ENCODE measurements around the gene KNDC1.

The KNDC1 gene

DNA sequence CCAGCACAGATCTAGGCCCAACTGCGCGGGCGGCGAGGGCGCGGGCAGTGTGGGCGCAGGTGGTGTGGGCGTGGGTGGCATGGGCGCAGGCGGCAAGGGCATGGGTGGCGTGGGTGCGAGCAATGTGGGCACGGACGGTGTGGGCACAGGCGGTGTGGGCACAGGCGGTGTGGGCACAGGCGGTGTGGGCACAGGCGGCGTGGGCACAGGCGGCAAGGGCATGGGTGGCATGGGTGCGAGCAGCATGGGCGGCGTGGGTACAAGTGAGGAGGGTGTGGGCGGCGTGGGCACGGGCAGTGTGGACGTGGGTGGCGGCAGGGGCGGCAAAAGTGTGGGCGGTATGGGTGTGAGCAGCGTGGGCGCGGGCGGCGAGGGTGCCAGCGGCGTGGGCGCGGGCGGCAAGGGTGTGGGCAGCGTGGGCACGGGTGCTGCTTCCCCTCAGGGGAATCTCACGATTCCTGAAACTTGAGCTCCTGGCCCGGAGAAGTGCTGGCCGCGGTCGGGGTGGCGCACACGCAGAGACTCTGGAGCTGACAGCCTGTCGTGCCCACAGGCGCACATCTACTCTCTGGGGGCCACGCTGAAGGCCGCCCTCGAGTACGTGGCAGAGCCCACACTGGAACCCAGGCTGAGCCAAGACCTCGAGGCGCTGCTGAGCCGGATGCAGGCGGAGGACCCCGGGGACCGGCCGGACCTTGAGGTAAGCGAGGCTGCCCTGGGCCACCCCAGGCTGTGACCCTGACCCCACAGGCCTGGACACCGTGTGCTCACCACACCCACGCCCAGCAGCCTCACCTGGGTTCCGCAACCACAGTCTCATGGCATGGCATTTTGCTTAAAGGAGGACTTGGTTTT is 23.0 kb downstream of the KNDC1 start:
- no peak for DNase-seq (ENCODE audit: low read depth)
- no peak overlapping the region for H3K4me3 ChIP-seq (ENCODE audit: low read depth, low read length)
- in situ Hi-C loops (cut with HindIII; ENCODE audit: low sequenced_read_pairs), result no loop called here
- TF ChIP-seq, protein P1, sequence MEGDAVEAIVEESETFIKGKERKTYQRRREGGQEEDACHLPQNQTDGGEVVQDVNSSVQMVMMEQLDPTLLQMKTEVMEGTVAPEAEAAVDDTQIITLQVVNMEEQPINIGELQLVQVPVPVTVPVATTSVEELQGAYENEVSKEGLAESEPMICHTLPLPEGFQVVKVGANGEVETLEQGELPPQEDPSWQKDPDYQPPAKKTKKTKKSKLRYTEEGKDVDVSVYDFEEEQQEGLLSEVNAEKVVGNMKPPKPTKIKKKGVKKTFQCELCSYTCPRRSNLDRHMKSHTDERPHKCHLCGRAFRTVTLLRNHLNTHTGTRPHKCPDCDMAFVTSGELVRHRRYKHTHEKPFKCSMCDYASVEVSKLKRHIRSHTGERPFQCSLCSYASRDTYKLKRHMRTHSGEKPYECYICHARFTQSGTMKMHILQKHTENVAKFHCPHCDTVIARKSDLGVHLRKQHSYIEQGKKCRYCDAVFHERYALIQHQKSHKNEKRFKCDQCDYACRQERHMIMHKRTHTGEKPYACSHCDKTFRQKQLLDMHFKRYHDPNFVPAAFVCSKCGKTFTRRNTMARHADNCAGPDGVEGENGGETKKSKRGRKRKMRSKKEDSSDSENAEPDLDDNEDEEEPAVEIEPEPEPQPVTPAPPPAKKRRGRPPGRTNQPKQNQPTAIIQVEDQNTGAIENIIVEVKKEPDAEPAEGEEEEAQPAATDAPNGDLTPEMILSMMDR (IDR thresholded peaks at IDR 0.05; ENCODE audit: low read depth, low read length, missing control alignments), result no peak

DNA sequence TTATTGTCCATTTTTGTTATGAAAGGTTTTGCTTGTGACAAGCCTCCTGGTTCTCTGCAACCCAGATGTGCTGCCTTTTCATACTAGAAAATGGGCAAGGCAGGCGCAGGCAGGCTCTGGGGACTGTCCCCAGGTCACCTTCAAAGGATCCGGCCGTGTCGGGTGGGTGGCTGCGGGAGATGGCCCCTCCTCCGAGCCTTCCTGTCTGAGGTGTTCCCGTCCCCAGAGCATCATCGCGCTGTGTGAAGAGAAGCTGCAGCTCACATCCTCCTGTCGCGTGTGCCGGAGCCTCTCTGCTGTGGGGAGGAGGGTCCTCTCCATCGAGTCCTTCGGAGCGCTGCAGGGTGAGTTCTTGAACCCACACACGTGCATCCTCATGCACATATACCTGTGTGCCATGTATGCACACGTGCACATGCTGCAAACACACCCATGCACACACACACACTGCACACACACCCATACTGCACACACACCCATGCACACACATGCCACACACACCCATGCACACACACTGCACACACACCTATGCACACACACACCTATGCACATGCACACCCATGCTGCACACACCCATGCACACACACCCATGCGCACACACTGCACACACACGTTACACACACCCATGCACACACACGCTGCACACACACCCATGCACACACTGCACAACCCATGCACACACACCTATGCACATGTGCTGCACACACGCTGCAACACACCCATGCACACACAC is 23.8 kb downstream of the KNDC1 start:
- TF ChIP-seq, protein P1 (IDR thresholded peaks at IDR 0.05; ENCODE audit: low read depth, low read length, missing control alignments), result no peak
- in situ Hi-C loops (cut with HindIII; ENCODE audit: low sequenced_read_pairs), result no loop called here
- no peak for DNase-seq (ENCODE audit: low read depth)
- no peak overlapping the region for H3K4me3 ChIP-seq (ENCODE audit: low read depth, low read length)

DNA sequence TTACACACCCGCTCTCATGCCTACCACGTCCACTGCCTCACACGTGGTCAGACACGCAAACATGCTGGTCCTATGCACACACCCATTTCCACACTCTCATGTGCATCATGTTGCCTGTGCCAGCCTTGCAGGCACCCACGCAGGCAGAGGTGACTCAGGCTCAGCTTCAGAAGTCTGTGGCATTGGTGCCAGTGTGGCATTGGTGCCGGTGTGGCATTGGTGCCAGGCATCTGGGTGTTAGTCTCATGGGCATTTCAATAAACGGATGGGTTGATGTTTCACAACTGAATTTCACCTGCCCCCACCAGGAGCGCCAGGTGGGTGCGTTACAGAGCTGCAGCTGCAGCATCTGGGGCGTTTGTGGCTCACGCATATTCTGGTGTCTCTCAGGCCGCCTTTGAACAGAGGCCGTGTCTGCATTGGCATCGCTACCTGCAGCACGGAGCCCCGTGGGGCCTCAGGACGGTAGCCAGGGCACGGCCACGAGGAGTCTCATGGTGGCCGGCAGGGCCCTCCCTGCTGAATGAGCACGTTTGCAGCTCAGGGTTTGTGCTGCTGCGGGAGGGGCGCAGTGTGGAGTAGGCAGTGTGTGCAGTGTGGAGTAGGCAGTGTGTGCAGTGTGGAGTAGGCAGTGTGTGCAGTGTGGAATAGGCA is 24.7 kb downstream of the KNDC1 start:
- DNase-seq (ENCODE audit: low read depth), result no peak
- in situ Hi-C loops (cut with HindIII; ENCODE audit: low sequenced_read_pairs), result no loop called here
- H3K4me3 ChIP-seq (ENCODE audit: low read depth, low read length), result no peak overlapping the region
- TF ChIP-seq, protein P1 (IDR thresholded peaks at IDR 0.05; ENCODE audit: low read depth, low read length, missing control alignments), result no peak

DNA sequence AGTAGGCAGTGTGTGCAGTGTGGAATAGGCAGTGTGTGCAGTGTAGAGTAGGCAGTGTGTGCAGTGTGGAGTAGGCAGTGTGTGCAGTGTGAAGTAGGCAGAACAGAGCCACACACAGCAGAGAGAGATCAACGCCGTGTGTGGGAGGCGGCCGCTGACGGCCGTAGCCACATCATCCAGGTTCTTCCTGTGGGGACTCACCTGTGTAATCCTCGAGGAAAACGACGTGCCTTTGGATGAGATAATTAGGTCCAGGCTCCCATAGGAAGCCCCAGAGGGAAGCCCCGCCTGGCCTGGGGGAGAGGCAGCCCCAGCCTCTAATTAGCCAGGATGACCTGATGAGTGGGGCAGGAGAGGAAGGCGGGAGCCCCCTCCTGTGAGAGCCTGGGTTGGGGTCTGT is 25.4 kb downstream of the KNDC1 start:
- H3K4me3 ChIP-seq (ENCODE audit: low read depth, low read length), result no peak overlapping the region
- no peak for DNase-seq (ENCODE audit: low read depth)
- in situ Hi-C loops (cut with HindIII; ENCODE audit: low sequenced_read_pairs), result no loop called here

DNA sequence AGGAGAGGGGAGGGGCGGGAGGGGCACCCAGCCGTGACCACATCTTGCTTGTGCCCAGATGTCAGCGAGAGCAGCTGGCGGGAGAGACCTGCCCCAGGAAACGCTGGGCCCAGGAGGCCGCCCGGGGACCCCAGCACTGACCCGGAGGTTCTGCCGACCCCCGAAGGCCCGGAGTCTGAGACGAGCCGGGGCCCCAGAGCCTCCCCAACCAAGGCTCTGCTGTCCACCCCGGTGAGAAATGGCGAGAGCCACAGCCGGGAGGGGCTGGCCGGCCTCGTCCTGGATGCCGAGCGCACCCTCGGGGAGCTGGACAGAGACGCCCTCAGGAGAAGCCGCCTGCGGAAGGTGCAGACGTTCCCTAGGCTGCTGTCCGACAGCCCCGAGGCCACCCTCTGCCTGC is 25.9 kb downstream of the KNDC1 start:
- TF ChIP-seq, protein P1 (IDR thresholded peaks at IDR 0.05; ENCODE audit: low read depth, low read length, missing control alignments), result no peak
- in situ Hi-C loops (cut with HindIII; ENCODE audit: low sequenced_read_pairs), result no loop called here
- H3K4me3 ChIP-seq (ENCODE audit: low read depth, low read length), result no peak overlapping the region
- no peak for DNase-seq (ENCODE audit: low read depth)

More for the DNA sequence above, 25.4 kb downstream of the KNDC1 start:
- TF ChIP-seq, protein P1 (IDR thresholded peaks at IDR 0.05; ENCODE audit: low read depth, low read length, missing control alignments), result no peak

DNA sequence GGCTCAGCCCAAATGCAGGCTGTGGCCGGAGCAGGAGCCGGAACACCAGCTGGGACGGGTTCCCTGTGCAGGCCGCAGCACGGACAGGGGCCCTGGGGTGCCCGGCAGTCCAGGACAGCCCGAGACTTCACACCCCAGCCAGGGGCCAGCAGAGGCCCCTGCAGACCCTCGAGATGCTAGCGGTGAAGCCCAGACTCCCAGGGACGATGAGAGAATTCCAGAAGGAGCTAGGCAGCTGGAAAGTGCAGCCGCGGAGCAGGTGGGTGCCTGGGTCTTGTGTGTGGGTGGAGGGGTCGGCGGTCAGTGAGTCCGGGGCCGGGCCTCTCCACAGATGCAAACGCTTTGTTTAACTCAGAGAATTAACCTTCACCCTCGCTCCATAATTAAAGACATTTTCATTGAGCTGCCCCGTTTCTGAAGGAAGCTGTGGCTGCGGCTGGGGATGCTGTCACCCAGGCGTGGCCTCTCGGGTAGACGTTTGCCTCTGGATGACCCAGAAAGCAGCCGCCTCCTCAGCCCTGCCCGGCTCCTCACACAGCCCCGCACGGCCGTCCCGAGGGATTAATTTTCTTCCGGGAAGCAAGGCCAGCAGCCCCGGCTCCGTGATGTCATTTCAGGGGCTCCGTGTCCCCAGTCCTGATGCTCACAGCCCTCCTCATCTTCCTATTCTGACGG is 26.5 kb downstream of the KNDC1 start:
- TF ChIP-seq, protein P1 (IDR thresholded peaks at IDR 0.05; ENCODE audit: low read depth, low read length, missing control alignments), result no peak
- no peak for DNase-seq (ENCODE audit: low read depth)
- no peak overlapping the region for H3K4me3 ChIP-seq (ENCODE audit: low read depth, low read length)
- in situ Hi-C loops (cut with HindIII; ENCODE audit: low sequenced_read_pairs), result no loop called here

All from astrocyte of the cerebellum (primary cell).